Right kidney (tissue), 1 donor: Measurements from ENCODE around the gene RHOT1.
"Not testable (repeated sequence)": the region's sequence is repeated elsewhere in the genome, so short reads cannot be mapped to it uniquely, and the experiment has no call there.

Source experiments
- DNase-seq: peaks from one replicate; pipeline ENCODE4 v3.0.0-alpha.2; 2016

Gene RHOT1

GRCh38 chr17:32235588-32235987 is 93.3 kb downstream of the RHOT1 start:
- DNase-seq, result no peak

GRCh38 chr17:32239456-32239855 is 97.2 kb downstream of the RHOT1 start:
- DNase-seq, result no peak

GRCh38 chr17:32240750-32241149 is 98.4 kb downstream of the RHOT1 start:
- peak; percentile 13 for DNase-seq

DNA sequence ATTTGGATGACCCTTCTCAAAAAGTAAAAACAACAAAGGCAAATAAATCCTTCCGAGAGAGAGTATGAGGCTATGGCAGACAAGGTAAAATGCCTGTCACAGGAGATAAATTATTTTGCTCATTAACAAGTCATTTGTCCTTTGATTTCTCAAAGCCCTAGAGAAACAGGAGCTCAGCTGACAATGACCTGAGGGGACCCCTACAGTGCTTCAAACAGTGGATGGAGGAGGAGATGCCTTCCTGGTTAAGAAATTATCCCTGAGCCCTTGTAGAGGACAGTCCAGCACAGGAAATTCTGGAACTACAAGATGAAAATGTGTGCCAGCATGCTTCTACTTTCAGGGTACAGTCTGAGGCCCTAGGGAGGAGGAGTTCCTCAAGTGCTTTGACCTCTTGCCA is 99.3 kb downstream of the RHOT1 start:
- peak; percentile 19 for DNase-seq

DNA sequence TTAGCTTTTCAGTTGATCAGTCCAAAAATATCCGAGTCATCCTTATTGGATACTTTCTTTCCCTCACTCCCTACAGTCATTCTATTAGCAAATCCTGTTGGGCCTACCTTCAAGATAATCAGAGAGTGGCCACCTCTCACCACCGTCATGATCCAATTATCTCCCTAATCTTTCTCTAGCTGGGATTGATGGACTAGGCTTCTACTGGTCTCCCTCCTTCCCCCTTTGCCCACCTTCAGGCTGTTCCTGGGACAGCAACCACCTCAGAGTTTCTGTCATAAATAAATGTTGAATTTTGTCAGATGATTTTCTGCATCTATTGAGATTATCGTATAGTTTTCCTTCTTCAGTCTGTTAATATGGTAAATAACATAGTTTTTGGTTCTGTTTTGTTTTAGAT is 107.2 kb downstream of the RHOT1 start:
- DNase-seq, result no peak

- peak; percentile 39 for DNase-seq
Observed at GRCh38 chr17:32253117-32253611, 110.9 kb downstream of the RHOT1 start.

DNA sequence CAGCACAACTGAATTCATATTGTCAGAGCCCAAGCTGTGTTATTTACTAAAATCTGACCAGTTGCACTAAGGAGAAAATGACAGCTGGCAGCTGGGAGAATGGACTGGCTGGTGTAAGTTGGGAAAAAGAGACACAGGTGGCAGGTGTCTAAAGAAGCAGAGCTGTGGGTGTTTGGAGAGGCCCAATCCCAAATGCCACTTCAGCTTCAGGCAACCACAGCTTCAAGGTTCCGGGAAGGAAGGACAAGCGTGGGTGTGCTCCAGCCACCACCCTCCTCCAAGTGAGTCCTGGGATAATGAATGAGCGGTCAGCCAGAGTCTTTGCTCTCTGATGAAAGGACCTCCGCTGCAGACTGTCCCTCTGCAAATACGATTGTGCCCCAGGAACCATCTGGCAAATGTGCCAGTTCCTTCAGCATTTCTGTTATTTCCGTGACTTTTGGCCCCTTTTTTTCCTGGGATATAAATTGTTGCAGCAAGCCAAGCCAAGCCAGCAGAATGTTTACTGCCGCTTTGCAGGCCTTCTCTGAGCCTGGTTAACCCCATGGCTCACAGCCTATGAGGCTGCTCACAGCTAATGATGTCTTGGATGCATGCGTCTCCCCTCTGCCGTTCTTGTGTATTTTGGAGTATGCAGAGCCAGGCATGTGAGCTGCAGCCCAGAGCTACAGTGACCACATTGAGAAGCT is 113.9 kb downstream of the RHOT1 start:
- no peak for DNase-seq

DNA sequence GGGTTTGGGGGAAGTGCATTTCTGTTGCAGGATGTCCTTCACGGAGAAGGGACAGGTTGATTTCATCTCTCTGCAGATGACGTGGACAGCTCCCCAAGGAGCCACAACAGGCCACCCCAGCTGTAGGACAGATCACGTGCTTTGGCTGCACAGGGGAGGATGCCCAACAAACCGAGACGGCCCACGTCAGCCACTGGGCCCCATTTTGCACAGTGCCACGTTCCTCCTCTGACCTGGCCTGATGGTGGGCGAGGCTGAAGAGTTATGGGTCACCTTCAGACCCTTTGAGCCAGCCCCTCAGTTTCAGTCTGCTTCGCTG is 114.4 kb downstream of the RHOT1 start:
- DNase-seq, result no peak

- DNase-seq, result no peak
Observed at GRCh38 chr17:32258383-32259140, 116.3 kb downstream of the RHOT1 start.

- DNase-seq, result no peak
Observed at GRCh38 chr17:32259586-32259985, 117.3 kb downstream of the RHOT1 start.

DNA sequence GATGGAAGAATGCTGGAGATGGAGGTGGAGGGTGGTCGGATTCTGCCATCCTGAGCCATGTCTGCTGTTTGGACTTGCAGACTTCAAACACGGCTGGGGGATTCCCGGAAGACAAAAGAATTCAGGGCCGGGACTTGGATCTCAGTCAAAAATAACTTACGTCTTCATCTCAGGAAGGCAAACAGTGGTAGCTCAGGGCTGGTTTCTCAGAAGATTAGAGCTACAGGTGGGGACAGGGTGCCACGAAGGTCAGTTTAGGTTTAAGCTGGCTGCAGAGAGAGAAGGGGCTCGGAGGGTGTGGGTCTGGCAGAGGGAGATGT is 119.1 kb downstream of the RHOT1 start:
- no peak for DNase-seq

GRCh38 chr17:32261936-32262510 is 119.7 kb downstream of the RHOT1 start:
- no peak for DNase-seq

DNA sequence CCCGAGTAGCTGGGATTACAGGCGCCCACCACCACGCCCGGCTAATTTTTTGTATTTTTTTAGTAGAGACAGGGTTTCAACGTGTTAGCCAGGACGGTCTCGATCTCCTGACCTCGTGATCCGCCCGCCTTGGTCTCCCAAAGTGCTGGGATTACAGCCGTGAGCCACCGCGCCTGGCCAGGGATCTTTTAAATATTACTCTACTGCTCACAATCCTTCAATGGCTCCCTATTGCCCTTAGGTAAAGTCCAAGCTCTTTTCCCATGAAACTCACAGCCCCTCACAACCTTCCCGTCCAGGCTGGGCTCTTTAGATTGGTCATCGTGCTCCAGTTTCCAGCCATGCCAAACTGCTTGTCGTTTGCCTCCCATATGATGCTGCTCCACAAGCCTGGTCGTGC is 121.2 kb downstream of the RHOT1 start:
- DNase-seq, result not testable (repeated sequence)

GRCh38 chr17:32264140-32264799 is 122.0 kb downstream of the RHOT1 start:
- DNase-seq, result no peak

- DNase-seq, result no peak
Observed at GRCh38 chr17:32264823-32265191, 122.5 kb downstream of the RHOT1 start.

DNA sequence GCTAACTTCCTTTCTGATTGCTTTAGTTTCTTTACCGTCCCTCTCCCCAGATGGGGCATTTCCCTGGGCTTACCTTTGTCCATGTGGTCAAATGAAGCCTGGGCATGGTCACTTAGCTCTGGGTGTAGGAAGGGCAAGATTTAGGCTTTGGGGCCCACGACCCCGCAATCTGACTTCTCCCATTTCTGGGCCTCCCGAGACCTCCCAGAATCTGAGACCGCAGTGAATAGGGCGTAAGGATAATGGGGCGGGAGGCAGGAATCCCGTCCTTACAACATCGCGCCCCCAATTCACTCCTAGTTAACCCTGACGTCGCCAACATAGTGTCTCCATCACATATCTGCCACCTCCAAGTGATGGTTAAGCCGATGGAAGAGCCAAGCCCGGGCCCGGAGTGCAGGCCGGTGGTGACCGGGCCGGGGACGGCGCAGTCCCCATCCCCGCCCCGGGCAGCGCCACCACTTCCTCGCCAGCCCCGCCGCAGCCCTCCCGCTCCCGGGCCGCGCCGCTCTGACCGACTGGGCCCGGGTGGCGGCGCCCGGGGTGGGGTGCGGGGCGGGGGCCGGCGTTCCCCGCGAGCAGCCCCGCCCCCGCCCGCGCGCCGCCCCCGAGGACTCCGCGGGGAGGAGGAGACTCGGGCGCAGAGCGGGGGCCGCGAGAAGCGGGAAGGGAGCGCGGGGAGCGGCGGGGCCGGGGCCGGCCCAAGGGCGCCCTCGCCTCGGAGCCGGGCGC is 123.1 kb downstream of the RHOT1 start, which contains the start of gene RHBDL3:
Gene RHBDL3 (plus strand): TSS at position 641 of the 732 bp plus-strand sequence. CDS start 358 bp downstream, outside the sequence.
- no peak for DNase-seq

DNA sequence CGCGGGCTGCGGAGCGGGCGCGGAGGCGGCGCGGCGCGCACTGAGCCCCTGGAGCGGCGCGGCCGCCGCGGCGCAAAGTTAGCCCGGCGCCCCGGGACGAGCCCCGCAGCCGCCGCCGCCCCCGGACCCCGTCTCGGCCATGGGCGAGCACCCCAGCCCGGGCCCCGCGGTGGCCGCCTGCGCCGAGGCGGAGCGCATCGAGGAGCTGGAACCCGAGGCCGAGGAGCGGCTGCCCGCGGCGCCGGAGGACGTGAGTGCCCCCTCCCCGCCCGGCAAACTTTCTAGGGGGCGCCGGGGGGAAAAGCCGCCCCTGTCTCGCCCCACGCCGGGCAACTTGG is 123.7 kb downstream of the RHOT1 start:
- no peak for DNase-seq

- DNase-seq, result peak; percentile 69
Observed at GRCh38 chr17:32266389-32267301, 124.3 kb downstream of the RHOT1 start.

DNA sequence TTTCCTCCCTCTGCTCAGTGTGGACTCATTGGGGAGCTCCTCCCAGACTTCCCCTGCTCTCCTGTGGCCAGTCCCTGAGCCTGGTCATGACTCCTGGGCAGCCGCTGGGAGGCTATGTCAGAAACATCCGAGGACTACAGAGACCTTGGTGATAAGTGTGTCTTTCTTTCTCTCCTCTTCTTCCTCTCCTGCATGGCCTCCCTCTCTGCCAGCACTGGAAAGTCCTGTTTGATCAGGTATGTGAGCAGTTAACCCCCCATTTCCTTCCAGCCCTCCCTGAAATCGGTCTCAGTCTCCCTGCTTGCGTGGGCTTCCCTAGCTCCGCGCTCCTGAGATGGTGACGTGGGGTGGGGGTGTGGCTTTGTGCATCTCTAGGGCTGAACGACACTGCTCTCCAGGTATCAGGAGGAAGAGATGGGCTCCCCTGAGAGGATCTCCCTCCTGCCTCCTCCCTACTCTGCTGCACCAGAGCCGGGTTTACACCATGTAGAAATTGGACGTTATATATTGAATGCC is 125.4 kb downstream of the RHOT1 start:
- no peak for DNase-seq

GRCh38 chr17:32268734-32269288 is 126.5 kb downstream of the RHOT1 start:
- DNase-seq, result no peak

GRCh38 chr17:32269377-32269776 is 127.1 kb downstream of the RHOT1 start:
- no peak for DNase-seq
